ENCODE measurements around the gene OAF.

DNA sequence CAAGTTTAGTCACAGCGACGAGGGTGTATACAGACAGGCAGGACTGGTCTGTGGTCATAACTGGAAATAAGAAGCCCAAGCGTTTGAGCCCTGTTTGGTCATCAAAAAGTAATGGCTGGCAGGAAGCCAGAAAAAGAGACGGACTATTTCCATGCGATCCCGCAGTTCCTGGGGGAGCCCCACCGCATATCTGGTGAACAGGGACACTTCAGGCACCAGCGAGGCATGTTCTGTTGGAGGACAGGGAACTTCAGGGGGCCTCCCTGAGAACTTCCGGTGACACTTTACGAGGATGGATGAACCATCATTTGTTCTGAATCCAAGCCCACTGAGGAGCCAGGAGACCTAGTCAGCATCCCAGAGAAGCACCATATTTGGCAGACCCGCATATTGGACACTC is 43.2 kb upstream of the OAF start:
- TF ChIP-seq, protein P1, sequence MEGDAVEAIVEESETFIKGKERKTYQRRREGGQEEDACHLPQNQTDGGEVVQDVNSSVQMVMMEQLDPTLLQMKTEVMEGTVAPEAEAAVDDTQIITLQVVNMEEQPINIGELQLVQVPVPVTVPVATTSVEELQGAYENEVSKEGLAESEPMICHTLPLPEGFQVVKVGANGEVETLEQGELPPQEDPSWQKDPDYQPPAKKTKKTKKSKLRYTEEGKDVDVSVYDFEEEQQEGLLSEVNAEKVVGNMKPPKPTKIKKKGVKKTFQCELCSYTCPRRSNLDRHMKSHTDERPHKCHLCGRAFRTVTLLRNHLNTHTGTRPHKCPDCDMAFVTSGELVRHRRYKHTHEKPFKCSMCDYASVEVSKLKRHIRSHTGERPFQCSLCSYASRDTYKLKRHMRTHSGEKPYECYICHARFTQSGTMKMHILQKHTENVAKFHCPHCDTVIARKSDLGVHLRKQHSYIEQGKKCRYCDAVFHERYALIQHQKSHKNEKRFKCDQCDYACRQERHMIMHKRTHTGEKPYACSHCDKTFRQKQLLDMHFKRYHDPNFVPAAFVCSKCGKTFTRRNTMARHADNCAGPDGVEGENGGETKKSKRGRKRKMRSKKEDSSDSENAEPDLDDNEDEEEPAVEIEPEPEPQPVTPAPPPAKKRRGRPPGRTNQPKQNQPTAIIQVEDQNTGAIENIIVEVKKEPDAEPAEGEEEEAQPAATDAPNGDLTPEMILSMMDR (IDR thresholded peaks at IDR 0.05; ENCODE audit: insufficient read depth, low read length): no peak
- TF ChIP-seq, protein P2, sequence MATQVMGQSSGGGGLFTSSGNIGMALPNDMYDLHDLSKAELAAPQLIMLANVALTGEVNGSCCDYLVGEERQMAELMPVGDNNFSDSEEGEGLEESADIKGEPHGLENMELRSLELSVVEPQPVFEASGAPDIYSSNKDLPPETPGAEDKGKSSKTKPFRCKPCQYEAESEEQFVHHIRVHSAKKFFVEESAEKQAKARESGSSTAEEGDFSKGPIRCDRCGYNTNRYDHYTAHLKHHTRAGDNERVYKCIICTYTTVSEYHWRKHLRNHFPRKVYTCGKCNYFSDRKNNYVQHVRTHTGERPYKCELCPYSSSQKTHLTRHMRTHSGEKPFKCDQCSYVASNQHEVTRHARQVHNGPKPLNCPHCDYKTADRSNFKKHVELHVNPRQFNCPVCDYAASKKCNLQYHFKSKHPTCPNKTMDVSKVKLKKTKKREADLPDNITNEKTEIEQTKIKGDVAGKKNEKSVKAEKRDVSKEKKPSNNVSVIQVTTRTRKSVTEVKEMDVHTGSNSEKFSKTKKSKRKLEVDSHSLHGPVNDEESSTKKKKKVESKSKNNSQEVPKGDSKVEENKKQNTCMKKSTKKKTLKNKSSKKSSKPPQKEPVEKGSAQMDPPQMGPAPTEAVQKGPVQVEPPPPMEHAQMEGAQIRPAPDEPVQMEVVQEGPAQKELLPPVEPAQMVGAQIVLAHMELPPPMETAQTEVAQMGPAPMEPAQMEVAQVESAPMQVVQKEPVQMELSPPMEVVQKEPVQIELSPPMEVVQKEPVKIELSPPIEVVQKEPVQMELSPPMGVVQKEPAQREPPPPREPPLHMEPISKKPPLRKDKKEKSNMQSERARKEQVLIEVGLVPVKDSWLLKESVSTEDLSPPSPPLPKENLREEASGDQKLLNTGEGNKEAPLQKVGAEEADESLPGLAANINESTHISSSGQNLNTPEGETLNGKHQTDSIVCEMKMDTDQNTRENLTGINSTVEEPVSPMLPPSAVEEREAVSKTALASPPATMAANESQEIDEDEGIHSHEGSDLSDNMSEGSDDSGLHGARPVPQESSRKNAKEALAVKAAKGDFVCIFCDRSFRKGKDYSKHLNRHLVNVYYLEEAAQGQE (IDR thresholded peaks at IDR 0.05; ENCODE audit: insufficient replicate concordance, low read depth): no peak
- TF ChIP-seq POLR2AphosphoS5 (IDR thresholded peaks at IDR 0.05; ENCODE audit: low read depth) (no peak), GABPA (IDR thresholded peaks at IDR 0.05; ENCODE audit: low read depth) (no peak), SPI1 (IDR thresholded peaks at IDR 0.05; ENCODE audit: borderline replicate concordance, low read depth) (no peak)
